Midbrain (tissue), 1 donor: ENCODE results near the gene ADGRD1.

Source experiments
- DNase-seq: peaks from one replicate; lab custom pipeline; 2025; lab: John Stamatoyannopoulos, UW

Gene ADGRD1

GRCh38 chr12:130965668-130966067 lies 12.0 kb downstream of the ADGRD1 start:
- no peak for DNase-seq

DNA sequence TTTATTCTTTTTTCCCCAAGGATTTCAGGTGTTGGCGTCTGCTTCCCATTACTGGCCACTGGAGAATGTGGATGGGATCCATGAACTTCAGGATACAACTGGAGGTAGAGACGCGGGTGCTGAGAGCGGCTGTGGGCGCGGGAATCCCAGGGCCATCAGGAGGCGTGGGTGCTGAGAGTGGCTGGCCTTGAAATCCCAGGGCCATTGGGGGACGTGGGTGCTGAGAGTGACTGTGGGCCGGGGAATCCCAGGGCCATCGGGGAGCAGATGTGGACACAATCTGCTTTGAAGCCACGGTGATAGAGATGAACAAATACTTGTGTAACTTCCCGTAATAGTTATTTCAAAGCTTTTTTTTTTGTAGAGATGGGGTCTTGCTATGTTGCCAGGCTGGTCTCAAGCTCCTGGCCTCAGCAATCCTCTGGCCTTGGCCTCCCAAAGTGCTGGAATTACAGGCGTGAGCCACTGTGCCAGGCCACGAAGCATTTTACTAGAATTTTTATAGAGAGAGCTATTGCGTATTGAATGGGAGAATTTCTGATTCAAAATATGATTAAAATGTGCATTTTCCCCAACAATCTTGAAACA lies 12.8 kb downstream of the ADGRD1 start:
- no peak for DNase-seq

DNA sequence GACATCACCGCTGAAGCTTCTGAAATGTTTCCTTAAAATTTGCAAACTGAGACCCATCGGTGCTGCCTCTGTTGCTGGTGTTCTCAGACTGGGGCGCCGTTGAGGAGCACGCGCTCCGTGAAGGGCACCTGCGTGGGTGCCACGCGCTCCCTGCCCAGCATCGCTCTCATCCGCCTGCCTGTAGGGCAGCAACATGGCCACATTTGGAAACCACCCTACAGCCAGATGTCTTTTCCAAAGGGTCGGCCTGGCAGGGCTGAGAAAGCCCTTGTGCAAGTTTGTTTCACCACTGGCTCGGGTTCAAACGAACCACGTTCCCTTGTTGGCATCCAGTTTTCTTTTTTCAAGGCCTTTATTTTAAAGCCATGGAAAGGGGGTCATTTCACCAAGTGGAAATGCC lies 13.9 kb downstream of the ADGRD1 start:
- no peak for DNase-seq

GRCh38 chr12:130968611-130969010 lies 14.9 kb downstream of the ADGRD1 start:
- DNase-seq, result no peak

- DNase-seq, result no peak
Observed at GRCh38 chr12:130969223-130969622, 15.5 kb downstream of the ADGRD1 start.

DNA sequence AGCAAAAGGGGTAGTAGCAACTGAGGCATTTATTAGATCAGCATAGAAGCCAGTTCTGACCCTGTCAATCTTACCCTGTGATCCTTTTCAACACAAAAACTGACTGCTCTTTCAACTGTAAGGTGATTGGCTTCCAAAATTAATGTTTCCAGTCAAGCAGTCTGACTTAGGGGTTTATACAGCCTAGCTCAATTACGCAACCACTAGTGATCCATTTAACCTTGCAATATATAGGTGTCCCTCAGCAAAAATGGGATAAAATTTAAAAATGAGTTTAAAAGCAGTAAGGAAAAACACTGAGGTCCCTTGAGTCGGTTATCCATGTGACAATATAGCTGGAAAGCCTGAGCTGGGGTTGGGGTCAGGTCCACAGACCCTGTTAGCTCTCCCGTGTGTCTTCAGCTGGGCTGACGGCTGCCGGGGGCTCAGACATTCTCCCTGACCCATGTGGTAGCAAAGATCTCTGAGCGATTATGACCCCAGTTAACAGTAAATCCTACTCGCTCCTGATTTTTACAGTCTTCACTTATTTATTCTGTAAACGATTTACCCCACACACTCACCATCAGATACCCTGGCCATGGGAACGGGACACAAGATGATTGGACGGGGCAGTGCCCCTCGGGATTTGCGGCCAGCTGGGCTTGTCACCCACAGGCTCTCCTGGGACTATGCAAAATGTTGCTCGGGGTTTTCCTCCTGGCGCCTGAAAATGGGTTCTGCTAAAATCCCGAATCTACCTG lies 16.6 kb downstream of the ADGRD1 start:
- DNase-seq, result no peak

DNA sequence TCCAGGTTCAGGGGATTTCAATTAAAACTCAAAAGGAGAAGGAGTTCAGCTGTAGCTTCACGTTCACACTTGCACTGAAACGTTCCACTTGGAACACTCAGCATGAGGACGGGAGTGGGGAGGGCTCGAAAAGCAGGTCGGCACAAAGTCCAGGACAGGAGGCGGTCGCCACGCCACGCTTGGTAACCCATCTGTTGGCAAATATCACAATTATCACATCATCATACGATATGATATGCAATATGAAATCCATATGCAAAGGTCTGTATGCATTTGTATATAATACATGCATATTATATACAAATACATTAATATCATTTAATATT lies 17.2 kb downstream of the ADGRD1 start:
- DNase-seq, result no peak

DNA sequence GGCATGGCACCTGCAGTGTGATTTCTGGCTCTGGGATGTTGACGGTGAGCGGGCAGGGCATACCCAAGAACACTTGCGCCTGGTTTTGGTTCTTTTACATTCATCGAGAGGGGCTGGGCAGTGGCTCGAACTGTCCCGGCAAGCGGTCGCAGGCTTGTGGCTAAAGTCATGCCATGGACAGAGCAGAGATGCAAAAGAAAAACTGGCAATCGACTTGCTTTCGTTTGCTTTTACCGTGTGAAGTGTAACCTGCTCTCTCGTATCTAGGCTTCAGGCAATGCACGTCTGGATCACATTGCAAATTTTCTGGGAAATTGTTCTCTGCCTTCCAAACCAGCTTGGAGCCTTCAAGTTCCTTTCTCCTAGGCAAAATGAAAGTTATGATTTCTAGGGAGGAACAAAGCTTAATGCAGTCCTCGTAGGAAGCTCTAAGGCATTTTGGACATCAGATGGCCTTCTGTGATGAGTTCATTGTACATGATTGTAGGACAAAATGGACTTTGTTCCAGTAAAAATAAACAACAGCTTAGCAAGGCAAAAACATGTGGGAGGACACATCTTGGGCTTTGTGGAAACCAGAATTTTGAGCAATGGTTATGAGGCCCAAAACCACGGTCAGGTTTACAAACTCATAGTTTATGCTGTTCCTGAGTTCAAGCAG lies 18.3 kb downstream of the ADGRD1 start:
- DNase-seq, result no peak

GRCh38 chr12:130972586-130972950 lies 18.9 kb downstream of the ADGRD1 start:
- DNase-seq, result no peak

GRCh38 chr12:130973109-130973508 lies 19.4 kb downstream of the ADGRD1 start:
- no peak for DNase-seq

GRCh38 chr12:130973906-130974305 lies 20.2 kb downstream of the ADGRD1 start:
- DNase-seq, result no peak

- DNase-seq, result no peak
Observed at GRCh38 chr12:130975116-130975515, 21.4 kb downstream of the ADGRD1 start.

- DNase-seq, result no peak
Observed at GRCh38 chr12:130976171-130976720, 22.5 kb downstream of the ADGRD1 start.

- no peak for DNase-seq
Observed at GRCh38 chr12:130977046-130977742, 23.5 kb downstream of the ADGRD1 start.

- no peak for DNase-seq
Observed at GRCh38 chr12:130977743-130978095, 24.0 kb downstream of the ADGRD1 start.

GRCh38 chr12:130978785-130979184 lies 25.1 kb downstream of the ADGRD1 start:
- no peak for DNase-seq

GRCh38 chr12:130981074-130981742 lies 27.5 kb downstream of the ADGRD1 start:
- DNase-seq, result no peak

GRCh38 chr12:130981911-130982310 lies 28.2 kb downstream of the ADGRD1 start:
- DNase-seq, result no peak

DNA sequence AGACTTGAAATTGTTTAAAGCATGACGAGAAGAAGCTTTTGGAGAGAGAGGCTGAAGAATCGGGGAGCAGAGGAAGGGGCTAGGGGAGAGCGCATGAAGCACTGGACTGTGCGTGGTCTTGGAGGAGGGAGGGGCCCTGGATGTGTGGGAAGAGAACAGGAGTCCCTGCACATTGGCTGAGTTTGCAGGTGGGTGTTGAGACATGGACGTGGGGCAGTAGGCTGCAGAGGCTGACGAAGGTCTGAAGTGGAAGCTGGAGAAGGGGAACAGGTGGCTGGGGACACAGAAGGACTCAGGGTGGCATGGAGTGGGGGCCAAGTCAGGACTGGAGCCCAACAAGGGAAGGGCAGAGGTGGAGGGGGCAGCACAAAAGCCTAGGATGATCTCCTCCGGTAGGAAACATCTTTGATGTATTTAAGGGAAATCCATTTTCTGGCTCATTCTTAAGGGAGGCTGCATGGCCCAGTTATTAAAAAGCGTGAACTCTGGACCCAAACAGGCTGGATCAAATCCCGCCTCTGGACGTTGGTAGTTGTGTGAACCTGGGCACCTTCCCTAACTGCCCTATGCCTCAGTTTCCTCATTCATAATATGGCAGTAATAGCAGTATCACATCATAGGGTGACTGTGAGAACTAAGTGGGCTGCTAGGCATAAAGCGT lies 29.0 kb downstream of the ADGRD1 start:
- no peak for DNase-seq

DNA sequence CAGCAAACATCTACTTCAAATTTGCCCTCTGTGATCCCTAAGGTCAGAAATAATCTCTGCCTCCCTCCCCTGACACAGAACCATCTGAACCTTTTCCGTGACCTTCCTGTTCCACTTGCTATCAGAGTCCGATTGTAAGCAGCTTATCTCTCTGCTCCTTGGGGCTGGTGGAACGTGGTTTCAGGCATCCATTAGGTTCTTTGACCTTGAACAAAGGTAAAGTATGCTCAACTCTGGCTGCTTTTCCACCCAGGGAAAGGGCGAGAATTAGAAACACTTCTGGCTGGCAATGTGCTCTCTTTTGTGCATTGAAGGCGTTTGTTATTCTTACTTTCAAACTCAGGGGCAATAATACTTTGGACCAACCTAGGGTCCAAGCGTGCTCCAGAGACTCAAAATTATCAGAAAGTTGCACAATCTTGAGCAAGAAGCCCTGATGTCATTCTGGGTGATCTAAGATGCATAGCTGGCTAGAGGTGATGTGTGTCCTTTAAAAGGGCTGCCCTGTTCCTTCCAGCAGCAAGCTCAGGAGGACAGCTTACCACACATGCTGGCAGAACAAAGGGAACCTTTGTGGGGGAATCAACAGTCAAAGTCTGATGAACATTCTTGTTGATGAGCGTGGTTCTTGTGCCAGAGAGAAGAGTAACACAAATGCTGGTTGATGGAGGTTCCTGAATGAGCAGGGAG lies 29.8 kb downstream of the ADGRD1 start:
- DNase-seq, result peak; percentile 18
